HUES6 (cell line): ENCODE measurements around the gene NAGLU.
A peak's percentile ranks its signal among the peaks of the same experiment; 100 is the strongest.

ENCODE experiments used
- H3K27ac ChIP-seq: 2 replicates; pipeline ENCODE4 v1.7.0; 2013; ENCODE audit warnings: low read depth, mild to moderate bottlenecking, low read length, inconsistent platforms
- H3K27me3 ChIP-seq: 2 replicates; pipeline ENCODE4 v1.6.1; 2013; ENCODE audit warnings: low read length; ENCODE audit not compliant: control insufficient read depth, insufficient read depth
- H3K36me3 ChIP-seq: 2 replicates; pipeline ENCODE4 v1.6.1; 2013; ENCODE audit warnings: low read length; ENCODE audit not compliant: control insufficient read depth, insufficient read depth
- H3K4me1 ChIP-seq: 2 replicates; pipeline ENCODE4 v1.6.1; 2013; ENCODE audit warnings: low read length; ENCODE audit not compliant: control insufficient read depth, insufficient read depth
- H3K4me3 ChIP-seq: 2 replicates; pipeline ENCODE4 v1.5.1; 2013; ENCODE audit warnings: low read depth, low read length
- H3K9ac ChIP-seq: one replicate; pipeline ENCODE4 v1.6.1; 2013; ENCODE audit warnings: mild to moderate bottlenecking, low read length
- H3K9me3 ChIP-seq: 2 replicates; pipeline ENCODE4 v1.6.1; 2013; ENCODE audit warnings: low read depth, low read length; ENCODE audit not compliant: control insufficient read depth, insufficient read depth

NAGLU gene

DNA sequence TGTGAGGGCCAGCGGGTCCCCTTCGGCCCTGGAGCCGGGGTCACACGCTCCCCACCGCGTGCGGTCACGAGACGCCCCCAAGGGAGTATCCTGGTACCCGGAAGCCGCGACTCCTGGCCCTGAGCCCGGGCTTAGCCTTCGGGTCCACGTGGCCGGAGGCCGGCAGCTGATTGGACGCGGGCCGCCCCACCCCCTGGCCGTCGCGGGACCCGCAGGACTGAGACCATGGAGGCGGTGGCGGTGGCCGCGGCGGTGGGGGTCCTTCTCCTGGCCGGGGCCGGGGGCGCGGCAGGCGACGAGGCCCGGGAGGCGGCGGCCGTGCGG is at the start of gene NAGLU:
NAGLU (plus strand) TSS at position 194 of the 324 bp plus-strand sequence; CDS start at position 226, 32 bp downstream.
- Histone ChIP-seq H3K9ac (peak within 1 kb of the TSS; percentile 88), H3K27me3 (peaks cover 9% of the 10 kb centered on the region), H3K27ac (peak within 1 kb of the TSS; percentile 19; the same call in 1 of the 2 replicates), H3K4me3 (peak within 1 kb of the TSS; percentile 74), H3K9me3 (no peaks in the 10 kb centered on the region), H3K36me3 (peaks cover 18% of the 10 kb centered on the region), H3K4me1 (peaks cover 22% of the 10 kb centered on the region)

DNA sequence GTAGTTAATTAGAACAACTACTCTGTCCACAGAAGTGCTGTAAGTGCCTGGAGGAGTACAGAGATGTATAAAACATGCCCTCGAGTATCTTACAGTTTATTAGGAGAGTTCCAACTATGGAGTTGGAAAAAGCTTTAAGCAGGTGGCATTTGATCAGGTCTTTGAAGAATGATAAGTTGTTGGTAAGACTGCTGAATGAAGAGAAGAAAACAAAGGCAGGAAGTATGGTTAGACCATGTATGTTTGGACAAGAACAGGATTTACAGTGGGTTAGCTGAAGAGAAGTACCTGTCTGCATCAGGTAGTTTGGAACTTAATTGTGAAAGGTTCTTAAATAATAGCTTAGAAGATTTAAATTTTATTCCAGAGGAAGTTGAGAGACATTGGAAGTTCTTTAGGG is 48.0 kb upstream of the NAGLU start:
- Histone ChIP-seq H3K27ac (no peak overlapping the region), H3K36me3 (peaks cover 72% of the 10 kb centered on the region), H3K4me1 (no peaks in the 10 kb centered on the region), H3K4me3 (no peak overlapping the region), H3K9ac (no peak overlapping the region), H3K9me3 (no peaks in the 10 kb centered on the region), H3K27me3 (no peaks in the 10 kb centered on the region)

DNA sequence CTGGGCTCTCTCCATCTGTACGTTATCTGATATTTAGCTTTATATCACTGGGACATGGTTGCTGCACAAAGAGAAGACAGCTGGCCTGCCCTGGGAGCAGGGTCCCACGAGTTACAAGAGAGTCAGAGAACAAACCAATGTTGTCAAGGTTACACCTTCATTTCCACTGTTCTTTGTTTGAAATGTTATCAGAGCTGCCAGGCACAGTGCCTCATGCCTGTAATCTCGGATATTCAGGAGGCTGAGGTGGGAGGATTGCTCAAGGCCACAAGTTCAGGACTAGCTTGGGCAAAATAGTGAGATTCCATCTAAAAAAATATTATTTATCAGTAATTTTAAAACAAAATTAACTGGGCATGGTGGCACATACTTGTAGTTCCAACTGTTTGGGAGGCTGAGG is 42.7 kb upstream of the NAGLU start:
- H3K36me3 ChIP-seq, result peaks cover 63% of the 10 kb centered on the region

DNA sequence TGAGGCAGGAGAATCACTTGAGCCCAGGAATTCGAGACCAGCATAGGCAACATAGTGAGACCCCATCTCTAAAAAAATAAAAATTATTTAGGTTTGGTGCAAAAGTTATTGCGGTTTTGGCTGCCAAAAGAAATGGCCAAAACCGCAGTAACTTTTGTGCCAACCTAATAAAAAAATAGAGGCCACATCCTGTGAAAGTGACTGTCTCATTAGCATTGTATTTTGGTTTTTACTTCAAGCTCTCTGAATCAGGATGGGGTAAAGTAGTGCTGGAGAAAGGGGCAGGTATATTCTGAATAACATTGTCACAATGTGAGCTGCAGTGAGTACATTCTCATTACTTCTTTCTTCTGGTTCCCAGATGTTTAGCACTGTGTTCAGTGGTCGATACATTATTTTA is 41.4 kb upstream of the NAGLU start:
- no peak overlapping the region for H3K27ac ChIP-seq
- no peaks in the 10 kb centered on the region for H3K27me3 ChIP-seq
- peaks cover 63% of the 10 kb centered on the region for H3K36me3 ChIP-seq
- H3K4me1 ChIP-seq, result no peaks in the 10 kb centered on the region
- no peak overlapping the region for H3K4me3 ChIP-seq
- no peaks in the 10 kb centered on the region for H3K9me3 ChIP-seq
- H3K9ac ChIP-seq, result no peak overlapping the region

More for the DNA sequence above, 42.7 kb upstream of the NAGLU start:
- Histone ChIP-seq H3K27ac (no peak overlapping the region), H3K9ac (no peak overlapping the region), H3K4me1 (no peaks in the 10 kb centered on the region), H3K9me3 (no peaks in the 10 kb centered on the region), H3K4me3 (no peak overlapping the region), H3K27me3 (no peaks in the 10 kb centered on the region)

DNA sequence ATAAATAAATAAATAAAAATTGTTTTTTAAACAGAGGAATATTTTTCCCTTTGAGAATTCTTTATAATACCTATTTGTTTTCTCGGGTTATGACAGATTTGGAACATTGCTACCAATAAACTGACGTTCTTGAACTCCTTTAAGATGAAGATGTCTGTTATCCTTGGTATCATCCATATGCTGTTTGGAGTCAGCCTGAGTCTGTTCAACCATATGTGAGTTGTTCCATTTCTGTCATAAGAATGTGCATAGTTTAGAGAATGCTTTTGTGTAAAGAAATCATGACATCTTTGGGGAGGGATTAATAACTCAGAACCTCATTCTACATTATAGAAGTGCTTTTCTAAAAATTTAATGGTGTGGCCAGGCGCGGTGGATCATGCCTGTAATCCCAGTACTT is 37.2 kb upstream of the NAGLU start:
- H3K4me3 ChIP-seq, result no peak overlapping the region
- H3K9me3 ChIP-seq, result no peaks in the 10 kb centered on the region
- no peak overlapping the region for H3K9ac ChIP-seq
- no peaks in the 10 kb centered on the region for H3K27me3 ChIP-seq
- no peaks in the 10 kb centered on the region for H3K4me1 ChIP-seq
- peaks cover 74% of the 10 kb centered on the region for H3K36me3 ChIP-seq
- H3K27ac ChIP-seq, result no peak overlapping the region

DNA sequence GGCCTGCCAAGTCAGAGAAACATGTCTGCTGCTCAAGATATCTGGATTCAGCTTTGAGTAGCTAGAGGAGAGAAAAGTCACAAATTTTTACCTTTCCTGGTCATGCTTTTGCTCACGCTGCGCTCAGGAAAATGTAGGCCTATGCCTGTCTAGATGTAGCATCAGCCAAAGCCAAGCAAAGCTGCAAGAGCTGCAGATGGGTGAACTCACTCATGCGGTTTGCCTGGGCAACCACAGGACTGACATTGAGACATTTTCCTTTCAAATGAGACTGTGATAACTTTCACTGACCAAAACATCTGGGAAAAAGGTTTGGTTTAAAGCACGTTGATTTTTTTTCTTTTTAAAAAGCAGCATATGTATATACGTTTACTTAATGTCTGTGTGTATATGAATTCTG is 34.0 kb upstream of the NAGLU start:
- no peaks in the 10 kb centered on the region for H3K27me3 ChIP-seq
- peaks cover 55% of the 10 kb centered on the region for H3K36me3 ChIP-seq
- no peak overlapping the region for H3K27ac ChIP-seq
- H3K9me3 ChIP-seq, result no peaks in the 10 kb centered on the region
- H3K4me3 ChIP-seq, result no peak overlapping the region
- H3K4me1 ChIP-seq, result no peaks in the 10 kb centered on the region
- no peak overlapping the region for H3K9ac ChIP-seq

DNA sequence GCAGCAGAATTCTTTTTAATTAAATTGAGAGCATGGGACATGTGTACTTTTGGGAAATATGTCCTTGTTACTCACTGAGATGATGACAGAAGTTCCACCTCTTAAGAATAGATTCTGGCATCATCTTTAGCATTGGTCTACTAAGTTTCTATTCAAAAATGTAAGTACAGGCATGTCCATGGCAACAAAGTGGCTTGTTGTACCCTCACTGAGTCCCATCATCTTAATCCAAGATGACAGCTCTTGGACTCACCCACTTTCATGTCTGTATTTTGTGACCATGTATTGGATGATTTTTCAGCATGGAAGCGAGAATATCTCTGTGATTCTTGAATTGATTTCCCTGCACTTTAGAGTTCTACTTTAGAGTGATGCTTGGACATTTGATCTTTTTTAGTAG is 33.1 kb upstream of the NAGLU start:
- Histone ChIP-seq H3K36me3 (peaks cover 63% of the 10 kb centered on the region), H3K4me1 (no peaks in the 10 kb centered on the region), H3K9me3 (no peaks in the 10 kb centered on the region)

DNA sequence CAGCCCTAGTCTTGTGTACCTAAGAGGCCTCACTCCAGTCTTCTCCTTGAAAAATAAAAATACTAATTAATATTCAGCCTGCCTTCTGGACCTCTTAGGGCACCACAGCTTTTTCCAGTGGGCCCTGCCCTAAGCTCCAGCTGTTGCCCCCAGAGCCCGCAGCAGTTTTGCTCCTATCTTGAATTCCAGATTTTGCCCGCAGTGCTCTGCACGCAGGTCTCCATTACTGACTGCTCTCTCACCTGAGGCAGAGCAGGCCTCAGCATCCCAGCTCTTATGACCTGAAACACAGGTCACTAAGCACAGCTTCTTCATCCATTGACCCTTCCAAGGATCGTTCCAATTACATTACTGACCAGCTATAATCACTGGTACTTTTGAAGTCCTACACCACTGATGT is 28.4 kb upstream of the NAGLU start:
- Histone ChIP-seq H3K27ac (no peak overlapping the region), H3K36me3 (peaks cover 52% of the 10 kb centered on the region), H3K4me1 (no peaks in the 10 kb centered on the region), H3K9ac (no peak overlapping the region), H3K27me3 (no peaks in the 10 kb centered on the region), H3K4me3 (no peak overlapping the region), H3K9me3 (no peaks in the 10 kb centered on the region)

More for the DNA sequence above, 33.1 kb upstream of the NAGLU start:
- Histone ChIP-seq H3K9ac (no peak overlapping the region), H3K27me3 (no peaks in the 10 kb centered on the region), H3K4me3 (no peak overlapping the region), H3K27ac (no peak overlapping the region)

DNA sequence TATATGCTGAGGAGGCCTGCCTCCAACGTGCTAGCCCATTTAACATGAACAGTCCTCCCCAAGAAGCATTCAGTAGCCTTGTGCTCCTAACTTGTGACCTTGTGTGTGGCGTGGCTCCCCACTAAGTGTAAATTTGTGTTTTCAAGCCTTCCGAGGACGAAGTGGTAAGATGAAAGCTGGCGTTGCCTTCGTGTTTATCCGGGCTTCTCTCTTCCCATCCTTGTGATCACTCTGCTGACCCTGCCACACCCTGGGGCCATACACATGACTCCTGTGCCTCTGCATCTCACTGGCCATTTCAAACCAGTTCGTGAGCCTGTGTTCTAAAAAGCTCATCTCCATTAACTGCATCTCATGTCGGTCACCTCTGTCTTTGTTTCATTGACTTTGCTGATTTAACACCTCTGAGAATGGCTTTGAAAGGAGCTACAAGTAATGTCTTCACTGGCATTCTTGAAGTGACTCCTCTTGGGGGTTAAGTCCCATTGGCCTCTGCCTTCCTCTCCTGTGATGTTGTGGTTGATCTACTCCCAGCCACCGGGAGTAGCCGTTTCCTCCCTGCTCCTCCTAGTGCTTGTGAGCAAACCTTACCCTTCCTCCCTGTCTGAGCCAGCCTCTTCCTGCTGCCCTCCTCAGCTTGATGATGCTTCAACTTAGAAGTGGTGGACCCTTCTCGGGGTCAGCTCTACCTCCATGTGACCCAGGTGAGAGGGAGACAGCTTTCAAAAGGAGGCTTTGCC is 27.4 kb upstream of the NAGLU start:
- H3K9me3 ChIP-seq, result no peaks in the 10 kb centered on the region
- H3K9ac ChIP-seq, result no peak overlapping the region
- no peak overlapping the region for H3K27ac ChIP-seq
- H3K4me1 ChIP-seq, result no peaks in the 10 kb centered on the region
- H3K36me3 ChIP-seq, result peaks cover 47% of the 10 kb centered on the region
- H3K4me3 ChIP-seq, result no peak overlapping the region
- H3K27me3 ChIP-seq, result no peaks in the 10 kb centered on the region

DNA sequence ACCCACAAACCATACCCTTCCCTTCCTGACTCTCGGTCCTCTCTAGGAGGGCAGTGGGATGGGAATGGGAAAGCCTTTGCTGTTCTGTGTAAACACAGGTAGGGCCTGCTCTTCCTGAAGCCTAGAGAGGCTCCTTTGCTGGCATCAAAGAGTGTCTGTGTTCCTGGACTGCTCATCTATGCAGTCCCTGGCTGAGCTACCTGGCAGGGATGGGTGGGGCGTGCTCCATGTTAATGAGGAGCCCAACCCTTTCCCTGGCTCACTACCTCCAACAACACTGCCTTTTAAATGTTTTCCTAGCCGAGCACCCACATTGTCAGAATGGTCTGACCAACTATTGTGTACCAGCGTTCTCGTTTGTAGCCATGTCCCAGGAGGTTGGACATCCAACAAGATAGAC is 26.6 kb upstream of the NAGLU start:
- Histone ChIP-seq H3K9ac (no peak overlapping the region), H3K36me3 (peaks cover 46% of the 10 kb centered on the region), H3K4me1 (no peaks in the 10 kb centered on the region), H3K9me3 (no peaks in the 10 kb centered on the region), H3K4me3 (no peak overlapping the region), H3K27me3 (no peaks in the 10 kb centered on the region), H3K27ac (no peak overlapping the region)

DNA sequence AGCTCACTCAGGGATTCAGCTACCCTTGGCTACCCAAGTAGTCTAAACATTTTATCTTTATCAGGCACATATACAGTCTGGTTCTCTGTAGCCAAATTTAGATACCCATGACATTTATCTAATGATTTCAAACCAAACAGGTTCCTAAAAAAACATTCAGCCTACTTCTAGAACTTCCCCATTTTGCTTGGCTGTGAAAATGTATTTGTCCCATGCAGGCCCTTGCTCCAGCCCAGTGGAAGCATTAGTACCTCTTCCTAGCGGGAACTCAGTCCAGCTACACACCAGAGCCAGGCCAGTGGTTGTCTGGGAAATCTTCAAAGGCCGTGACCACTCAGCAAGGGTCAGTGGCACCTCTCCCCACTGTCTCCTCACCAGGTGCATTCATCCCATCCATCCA is 26.2 kb upstream of the NAGLU start:
- Histone ChIP-seq H3K36me3 (peaks cover 46% of the 10 kb centered on the region), H3K27ac (no peak overlapping the region), H3K4me1 (no peaks in the 10 kb centered on the region), H3K9me3 (no peaks in the 10 kb centered on the region), H3K27me3 (no peaks in the 10 kb centered on the region), H3K4me3 (no peak overlapping the region), H3K9ac (no peak overlapping the region)
